ENCODE data around the gene RBM33. TPM values are rescaled to one million over a fixed set of nuclear protein-coding genes. Genes with fewer than 3 reads are reported as not detected.

The RBM33 gene
- 62.8 TPM for total RNA-seq
- long read RNA-seq, partial matches to known transcripts, result 4 of 23 reads
- long read RNA-seq, other reads (novel, unspliced or antisense), result 14 of 23 reads

DNA sequence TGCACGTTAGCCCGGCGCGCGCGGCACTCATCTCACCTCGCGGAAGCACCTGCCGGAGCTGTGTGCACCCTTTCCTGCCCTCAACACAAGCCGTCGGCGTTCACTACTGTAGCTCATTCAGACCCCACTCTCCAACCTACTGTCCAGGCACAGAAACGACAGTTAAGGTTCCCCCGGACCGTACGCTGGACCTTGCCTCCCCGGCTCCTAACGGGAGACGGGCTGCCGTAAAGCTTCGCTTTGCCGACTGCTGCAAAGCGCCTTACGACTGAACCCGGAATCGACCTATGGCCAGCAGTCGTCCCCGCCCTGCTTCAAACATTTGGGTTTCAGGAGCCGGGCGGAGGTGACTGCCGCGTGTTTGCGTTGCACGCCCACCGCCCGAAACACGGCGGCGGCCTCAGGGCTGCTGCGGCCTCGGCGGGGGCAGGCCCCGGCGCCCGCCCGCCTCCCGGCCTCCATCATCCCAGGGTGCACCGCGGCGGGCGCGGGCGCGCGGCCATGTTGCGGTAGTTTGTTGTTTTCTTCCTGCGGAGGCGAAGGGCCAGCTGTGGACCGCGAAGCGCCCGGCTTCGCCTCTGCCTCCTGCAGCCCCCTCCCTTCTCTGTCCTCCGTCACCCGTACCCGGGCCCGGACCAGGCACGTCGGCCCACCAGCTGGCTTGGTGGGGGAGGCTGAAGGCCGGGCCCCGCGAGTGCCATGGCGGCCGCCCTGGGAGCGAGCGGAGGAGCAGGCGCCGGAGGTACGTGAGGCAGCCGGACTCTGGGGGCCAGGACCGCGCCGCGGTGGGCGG is at the start of gene RBM33:
Gene RBM33, plus strand, starts transcription at position 484 of the 793 bp plus-strand sequence. Its CDS starts 216 bp downstream, at position 700.
- peaks cover 20% of the 10 kb centered on the region for H3K4me1 ChIP-seq
- intact Hi-C loops (cut with DNase I), result no loop called here
- peak within 1 kb of the TSS; percentile 91 for H3K27ac ChIP-seq
- no peaks in the 10 kb centered on the region for H3K27me3 ChIP-seq
- peaks cover 4% of the 10 kb centered on the region for H3K9me3 ChIP-seq
- peak within 1 kb of the TSS; percentile 66 for H3K4me3 ChIP-seq
- peaks cover 15% of the 10 kb centered on the region for H3K36me3 ChIP-seq
- DNase-seq (peak; percentile 89), ATAC-seq (peak; percentile 95)
- TF ChIP-seq CTCF (IDR thresholded peaks at IDR 0.05), result no peak

DNA sequence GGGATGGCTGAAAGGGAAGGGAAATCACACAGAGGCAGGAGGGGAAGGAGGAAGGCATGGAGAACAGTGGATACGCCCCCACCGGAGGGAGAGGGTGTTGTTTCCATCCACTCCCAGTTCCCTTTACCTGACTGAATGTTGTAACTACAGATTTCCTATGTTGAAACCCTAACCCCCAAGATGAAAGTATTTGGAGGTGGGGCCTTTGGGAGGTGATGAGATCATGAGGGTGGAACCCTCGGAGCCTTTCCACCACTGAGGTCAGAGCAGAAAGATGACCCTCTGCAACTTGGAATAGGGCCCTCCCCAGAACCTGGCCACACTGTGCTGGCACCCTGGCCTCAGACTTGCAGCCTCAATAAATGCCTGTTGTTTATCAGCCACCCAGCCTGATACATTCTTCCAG is 49.5 kb upstream of the RBM33 start:
- Histone ChIP-seq H3K27ac (no peak overlapping the region), H3K27me3 (no peaks in the 10 kb centered on the region), H3K4me3 (no peak overlapping the region), H3K36me3 (no peaks in the 10 kb centered on the region), H3K4me1 (peaks cover 21% of the 10 kb centered on the region), H3K9me3 (no peaks in the 10 kb centered on the region)
- ATAC-seq, result peak; percentile 56
- no peak for TF ChIP-seq CTCF (IDR thresholded peaks at IDR 0.05)
- intact Hi-C loops (cut with DNase I), result loop anchor here (10.0 kb wide), 1 partner anchor 140 kb away; no protein-coding TSS in a partner anchor
- DNase-seq, result no peak

DNA sequence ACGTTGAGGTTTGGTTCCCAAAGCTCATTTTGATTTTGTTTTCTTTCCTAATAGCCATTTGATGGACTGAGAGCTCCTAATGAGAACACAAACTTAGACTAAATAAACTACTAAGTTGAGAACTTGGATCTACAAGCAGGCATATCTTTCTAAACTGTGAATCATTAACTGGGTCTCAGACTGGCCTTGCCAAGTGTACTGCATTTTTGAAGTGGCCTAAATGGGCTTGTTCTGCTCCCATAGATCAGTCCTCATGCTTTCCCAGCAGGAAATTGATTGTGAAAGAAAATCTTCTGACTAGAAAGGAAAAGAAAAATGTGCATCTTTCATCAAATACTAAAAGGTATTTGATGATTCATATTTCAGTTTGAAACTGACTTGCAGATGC is 46.7 kb upstream of the RBM33 start:
- Histone ChIP-seq H3K36me3 (no peaks in the 10 kb centered on the region), H3K9me3 (no peaks in the 10 kb centered on the region), H3K4me1 (peaks cover 21% of the 10 kb centered on the region), H3K27me3 (no peaks in the 10 kb centered on the region), H3K4me3 (no peak overlapping the region), H3K27ac (no peak overlapping the region)
- ATAC-seq (peak; percentile 65), DNase-seq (no peak)
- TF ChIP-seq CTCF (IDR thresholded peaks at IDR 0.05), result no peak
- intact Hi-C loops (cut with DNase I), result loop anchor here (10.0 kb wide), 1 partner anchor 137 kb away; no protein-coding TSS in a partner anchor

DNA sequence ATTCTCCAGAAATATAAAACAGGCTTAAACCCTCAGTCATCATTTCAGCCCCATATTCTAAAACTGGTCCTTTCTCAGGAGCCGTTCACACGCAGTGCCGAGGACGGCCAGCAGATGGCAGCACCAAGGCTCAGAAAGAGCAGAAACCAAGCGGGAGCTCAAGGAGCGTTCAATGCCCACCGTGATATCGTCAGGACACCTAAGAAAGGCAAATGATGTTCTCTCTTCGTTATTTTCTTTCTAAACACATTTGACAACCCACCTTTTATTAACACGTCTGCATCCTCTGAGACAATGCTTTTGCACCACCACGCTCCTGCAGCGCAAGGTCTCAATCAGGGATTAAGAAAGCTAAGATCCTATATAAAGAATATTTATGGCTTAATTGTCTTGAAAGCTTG is 45.7 kb upstream of the RBM33 start:
- no peaks in the 10 kb centered on the region for H3K9me3 ChIP-seq
- no peak overlapping the region for H3K4me3 ChIP-seq
- peak; percentile 92 for DNase-seq
- H3K27ac ChIP-seq, result no peak overlapping the region
- no peaks in the 10 kb centered on the region for H3K27me3 ChIP-seq
- intact Hi-C loops (cut with DNase I), result loop anchor here (10.0 kb wide), 1 partner anchor 136 kb away; no protein-coding TSS in a partner anchor
- H3K4me1 ChIP-seq, result peaks cover 21% of the 10 kb centered on the region
- TF ChIP-seq CTCF (IDR thresholded peaks at IDR 0.05), result peak; percentile 99
- H3K36me3 ChIP-seq, result no peaks in the 10 kb centered on the region
- peak; percentile 85 for ATAC-seq

- intact Hi-C loops (cut with DNase I), result loop anchor here (5.0 kb wide), 1 partner anchor 165 kb away; no protein-coding TSS in a partner anchor
- H3K4me3 ChIP-seq, result no peak overlapping the region
- no peak for TF ChIP-seq CTCF (IDR thresholded peaks at IDR 0.05)
- H3K36me3 ChIP-seq, result no peaks in the 10 kb centered on the region
- no peak for ATAC-seq
- no peaks in the 10 kb centered on the region for H3K27me3 ChIP-seq
- no peak overlapping the region for H3K27ac ChIP-seq
- no peaks in the 10 kb centered on the region for H3K9me3 ChIP-seq
- peaks cover 6% of the 10 kb centered on the region for H3K4me1 ChIP-seq
- no peak for DNase-seq
These were observed 42.3 kb upstream of the RBM33 start for GRCh38 chr7:155602156-155602555.
